ENCODE data around the gene RBM34.

DNA sequence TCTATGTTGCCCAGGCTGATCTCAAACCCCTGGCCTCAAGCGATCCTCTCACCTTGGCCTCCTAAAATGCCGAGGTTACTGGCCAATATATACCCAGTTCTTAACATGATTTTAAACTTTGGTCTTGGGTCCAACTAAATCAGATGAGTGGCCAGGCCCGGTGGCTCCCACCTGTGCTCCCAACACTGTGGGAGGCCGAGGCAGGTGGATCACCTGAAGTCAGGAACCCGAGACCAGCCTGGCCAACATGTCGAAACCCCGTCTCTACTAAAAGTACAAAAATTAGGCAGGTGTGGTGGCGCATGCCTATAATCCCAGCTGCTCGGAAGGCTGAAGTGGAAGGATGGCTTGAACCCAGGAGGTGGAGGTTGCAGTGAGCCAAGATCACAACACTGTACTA is 62.1 kb downstream of the RBM34 start:
- no peak for TF ChIP-seq CTCF (conservative IDR thresholded peaks at IDR 0.05; ENCODE audit: low read length)
- TF ChIP-seq EZH2phosphoT487 (IDR thresholded peaks at IDR 0.05; ENCODE audit: borderline replicate concordance, low read depth, low read length), result no peak

Data from OCI-LY7 (cell line).